ENCODE results near the gene NTHL1. TPM values are rescaled to one million over a fixed set of nuclear protein-coding genes. Genes with fewer than 3 reads are reported as not detected.

NTHL1 gene
- total and polyA plus RNA-seq, 2 of the 13 experiments (the other 11 are each of a cell fraction or from before 2014, with no cell fraction given), result 47.5 to 64.9 TPM

- TF ChIP-seq MZF1 (CRISPR knock-in tag; IDR thresholded peaks at IDR 0.05; ENCODE audit: borderline replicate concordance) (0 out of 2 replicates have a peak, but pooled peaks have one; percentile 19), ZNF484 (CRISPR knock-in tag; IDR thresholded peaks at IDR 0.05; ENCODE audit: borderline replicate concordance, low read depth) (no peak), ZNF501 (CRISPR knock-in tag; IDR thresholded peaks at IDR 0.05) (peak; percentile 48; the same call in 1 of the 2 replicates), MED1 (CRISPR knock-in tag; IDR thresholded peaks at IDR 0.05) (peak; percentile 43; the same call in 1 of the 2 replicates), ZSCAN9 (CRISPR knock-in tag; IDR thresholded peaks at IDR 0.05; ENCODE audit: borderline replicate concordance) (no peak), MED8 (CRISPR knock-in tag; IDR thresholded peaks at IDR 0.05; ENCODE audit: insufficient replicate concordance) (peak; percentile 67), ZNF337 (CRISPR knock-in tag; IDR thresholded peaks at IDR 0.05; ENCODE audit: borderline replicate concordance, low read depth) (no peak), ZNF615 (CRISPR knock-in tag; IDR thresholded peaks at IDR 0.05; ENCODE audit: borderline replicate concordance) (no peak), HMGA1 (CRISPR knock-in tag; conservative IDR thresholded peaks at IDR 0.05) (no peak), ZNF772 (CRISPR knock-in tag; IDR thresholded peaks at IDR 0.05) (no peak), ZNF256 (CRISPR knock-in tag; conservative IDR thresholded peaks at IDR 0.05) (no peak), ZNF567 (CRISPR knock-in tag; IDR thresholded peaks at IDR 0.05; ENCODE audit: borderline replicate concordance) (peak; percentile 18; the same call in 1 of the 2 replicates), ZNF883 (CRISPR knock-in tag; IDR thresholded peaks at IDR 0.05; ENCODE audit: not compliant biosample characterization) (no peak), RFXANK (CRISPR knock-in tag; IDR thresholded peaks at IDR 0.05) (no peak), TBX3 (IDR thresholded peaks at IDR 0.05; ENCODE audit: borderline replicate concordance) (no peak), GLI4 (CRISPR knock-in tag; IDR thresholded peaks at IDR 0.05; ENCODE audit: borderline replicate concordance) (no peak), SRSF4 (IDR thresholded peaks at IDR 0.05; ENCODE audit: low read depth, low read length, poor library complexity, severe bottlenecking) (no peak), ZNF33A (CRISPR knock-in tag; IDR thresholded peaks at IDR 0.05; ENCODE audit: borderline replicate concordance) (peak; percentile 22; the same call in 1 of the 2 replicates), PHF20 (CRISPR knock-in tag; IDR thresholded peaks at IDR 0.05) (peak; percentile 84), ZNF138 (CRISPR knock-in tag; IDR thresholded peaks at IDR 0.05; ENCODE audit: low read depth) (no peak)
- TF ChIP-seq, protein P1, sequence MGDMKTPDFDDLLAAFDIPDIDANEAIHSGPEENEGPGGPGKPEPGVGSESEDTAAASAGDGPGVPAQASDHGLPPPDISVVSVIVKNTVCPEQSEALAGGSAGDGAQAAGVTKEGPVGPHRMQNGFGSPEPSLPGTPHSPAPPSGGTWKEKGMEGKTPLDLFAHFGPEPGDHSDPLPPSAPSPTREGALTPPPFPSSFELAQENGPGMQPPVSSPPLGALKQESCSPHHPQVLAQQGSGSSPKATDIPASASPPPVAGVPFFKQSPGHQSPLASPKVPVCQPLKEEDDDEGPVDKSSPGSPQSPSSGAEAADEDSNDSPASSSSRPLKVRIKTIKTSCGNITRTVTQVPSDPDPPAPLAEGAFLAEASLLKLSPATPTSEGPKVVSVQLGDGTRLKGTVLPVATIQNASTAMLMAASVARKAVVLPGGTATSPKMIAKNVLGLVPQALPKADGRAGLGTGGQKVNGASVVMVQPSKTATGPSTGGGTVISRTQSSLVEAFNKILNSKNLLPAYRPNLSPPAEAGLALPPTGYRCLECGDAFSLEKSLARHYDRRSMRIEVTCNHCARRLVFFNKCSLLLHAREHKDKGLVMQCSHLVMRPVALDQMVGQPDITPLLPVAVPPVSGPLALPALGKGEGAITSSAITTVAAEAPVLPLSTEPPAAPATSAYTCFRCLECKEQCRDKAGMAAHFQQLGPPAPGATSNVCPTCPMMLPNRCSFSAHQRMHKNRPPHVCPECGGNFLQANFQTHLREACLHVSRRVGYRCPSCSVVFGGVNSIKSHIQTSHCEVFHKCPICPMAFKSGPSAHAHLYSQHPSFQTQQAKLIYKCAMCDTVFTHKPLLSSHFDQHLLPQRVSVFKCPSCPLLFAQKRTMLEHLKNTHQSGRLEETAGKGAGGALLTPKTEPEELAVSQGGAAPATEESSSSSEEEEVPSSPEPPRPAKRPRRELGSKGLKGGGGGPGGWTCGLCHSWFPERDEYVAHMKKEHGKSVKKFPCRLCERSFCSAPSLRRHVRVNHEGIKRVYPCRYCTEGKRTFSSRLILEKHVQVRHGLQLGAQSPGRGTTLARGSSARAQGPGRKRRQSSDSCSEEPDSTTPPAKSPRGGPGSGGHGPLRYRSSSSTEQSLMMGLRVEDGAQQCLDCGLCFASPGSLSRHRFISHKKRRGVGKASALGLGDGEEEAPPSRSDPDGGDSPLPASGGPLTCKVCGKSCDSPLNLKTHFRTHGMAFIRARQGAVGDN (CRISPR knock-in tag; IDR thresholded peaks at IDR 0.05), result peak; percentile 88
- TF ChIP-seq, protein P2, sequence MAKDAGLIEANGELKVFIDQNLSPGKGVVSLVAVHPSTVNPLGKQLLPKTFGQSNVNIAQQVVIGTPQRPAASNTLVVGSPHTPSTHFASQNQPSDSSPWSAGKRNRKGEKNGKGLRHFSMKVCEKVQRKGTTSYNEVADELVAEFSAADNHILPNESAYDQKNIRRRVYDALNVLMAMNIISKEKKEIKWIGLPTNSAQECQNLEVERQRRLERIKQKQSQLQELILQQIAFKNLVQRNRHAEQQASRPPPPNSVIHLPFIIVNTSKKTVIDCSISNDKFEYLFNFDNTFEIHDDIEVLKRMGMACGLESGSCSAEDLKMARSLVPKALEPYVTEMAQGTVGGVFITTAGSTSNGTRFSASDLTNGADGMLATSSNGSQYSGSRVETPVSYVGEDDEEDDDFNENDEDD (CRISPR knock-in tag; IDR thresholded peaks at IDR 0.05; ENCODE audit: borderline replicate concordance), result peak; percentile 40; the same call in 1 of the 2 replicates
- TF ChIP-seq, protein P3, sequence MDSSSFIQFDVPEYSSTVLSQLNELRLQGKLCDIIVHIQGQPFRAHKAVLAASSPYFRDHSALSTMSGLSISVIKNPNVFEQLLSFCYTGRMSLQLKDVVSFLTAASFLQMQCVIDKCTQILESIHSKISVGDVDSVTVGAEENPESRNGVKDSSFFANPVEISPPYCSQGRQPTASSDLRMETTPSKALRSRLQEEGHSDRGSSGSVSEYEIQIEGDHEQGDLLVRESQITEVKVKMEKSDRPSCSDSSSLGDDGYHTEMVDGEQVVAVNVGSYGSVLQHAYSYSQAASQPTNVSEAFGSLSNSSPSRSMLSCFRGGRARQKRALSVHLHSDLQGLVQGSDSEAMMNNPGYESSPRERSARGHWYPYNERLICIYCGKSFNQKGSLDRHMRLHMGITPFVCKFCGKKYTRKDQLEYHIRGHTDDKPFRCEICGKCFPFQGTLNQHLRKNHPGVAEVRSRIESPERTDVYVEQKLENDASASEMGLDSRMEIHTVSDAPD (CRISPR knock-in tag; IDR thresholded peaks at IDR 0.05), result no peak
Observed at GRCh38 chr16:2047330-2048115, at the start of gene NTHL1, which contains the start of gene TSC2 (continued).
